Measurements from ENCODE around the gene TBX18.

Gene TBX18

GRCh38 chr6:84687431-84687830, 77.0 kb downstream of the TBX18 start:
- no peaks in the 10 kb centered on the region for H3K79me2 ChIP-seq (ENCODE audit: control insufficient read depth, low read length)
- no peaks in the 10 kb centered on the region for H3K36me3 ChIP-seq (ENCODE audit: control insufficient read depth, low read length)
- no peaks in the 10 kb centered on the region for H3K4me1 ChIP-seq (ENCODE audit: control insufficient read depth, low read length)
- H3K9me2 ChIP-seq (replicated peaks; ENCODE audit: control insufficient read depth, low read length), result no peaks in the 10 kb centered on the region
- no peak overlapping the region for H3K27ac ChIP-seq (ENCODE audit: low read depth, low read length)
- H4K20me1 ChIP-seq (ENCODE audit: control insufficient read depth, insufficient read depth, low read depth, low read length), result no peaks in the 10 kb centered on the region
- no peak overlapping the region for H3K4me2 ChIP-seq (ENCODE audit: low read length)
- no peaks in the 10 kb centered on the region for H3K9me3 ChIP-seq (ENCODE audit: control insufficient read depth, insufficient read depth, low read length)
- no peak for TF ChIP-seq CTCF (IDR thresholded peaks at IDR 0.05; ENCODE audit: low read depth, low read length, poor library complexity, severe bottlenecking)
- TF ChIP-seq EZH2phosphoT487 (IDR thresholded peaks at IDR 0.05; ENCODE audit: borderline replicate concordance, low read length), result no peak
- H3K27me3 ChIP-seq (ENCODE audit: control insufficient read depth, low read length), result no peaks in the 10 kb centered on the region
- no peaks in the 10 kb centered on the region for H3F3A ChIP-seq (ENCODE audit: control insufficient read depth, insufficient read depth)
- H3K4me3 ChIP-seq (ENCODE audit: low read length), result no peak overlapping the region

- H3K9me2 ChIP-seq (replicated peaks; ENCODE audit: control insufficient read depth, low read length), result no peaks in the 10 kb centered on the region
- H4K20me1 ChIP-seq (ENCODE audit: control insufficient read depth, insufficient read depth, low read depth, low read length), result no peaks in the 10 kb centered on the region
- no peak overlapping the region for H3K4me2 ChIP-seq (ENCODE audit: low read length)
- H3K79me2 ChIP-seq (ENCODE audit: control insufficient read depth, low read length), result no peaks in the 10 kb centered on the region
- H3K27me3 ChIP-seq (ENCODE audit: control insufficient read depth, low read length), result no peaks in the 10 kb centered on the region
- no peaks in the 10 kb centered on the region for H3K9me3 ChIP-seq (ENCODE audit: control insufficient read depth, insufficient read depth, low read length)
- no peaks in the 10 kb centered on the region for H3K36me3 ChIP-seq (ENCODE audit: control insufficient read depth, low read length)
- H3F3A ChIP-seq (ENCODE audit: control insufficient read depth, insufficient read depth), result no peaks in the 10 kb centered on the region
- no peaks in the 10 kb centered on the region for H3K4me1 ChIP-seq (ENCODE audit: control insufficient read depth, low read length)
- H3K4me3 ChIP-seq (ENCODE audit: low read length), result no peak overlapping the region
- H3K27ac ChIP-seq (ENCODE audit: low read depth, low read length), result no peak overlapping the region
- no peak for TF ChIP-seq EZH2phosphoT487 (IDR thresholded peaks at IDR 0.05; ENCODE audit: borderline replicate concordance, low read length)
- TF ChIP-seq CTCF (IDR thresholded peaks at IDR 0.05; ENCODE audit: low read depth, low read length, poor library complexity, severe bottlenecking), result peak; percentile 70
These were observed 78.3 kb downstream of the TBX18 start for GRCh38 chr6:84685983-84686584.

GRCh38 chr6:84681693-84682326, 82.6 kb downstream of the TBX18 start:
- no peaks in the 10 kb centered on the region for H3K9me2 ChIP-seq (replicated peaks; ENCODE audit: control insufficient read depth, low read length)
- H3K9me3 ChIP-seq (ENCODE audit: control insufficient read depth, insufficient read depth, low read length), result no peaks in the 10 kb centered on the region
- no peaks in the 10 kb centered on the region for H3K4me1 ChIP-seq (ENCODE audit: control insufficient read depth, low read length)
- no peaks in the 10 kb centered on the region for H3K27me3 ChIP-seq (ENCODE audit: control insufficient read depth, low read length)
- no peaks in the 10 kb centered on the region for H3K79me2 ChIP-seq (ENCODE audit: control insufficient read depth, low read length)
- no peak overlapping the region for H3K4me2 ChIP-seq (ENCODE audit: low read length)
- no peaks in the 10 kb centered on the region for H3K36me3 ChIP-seq (ENCODE audit: control insufficient read depth, low read length)
- TF ChIP-seq EZH2phosphoT487 (IDR thresholded peaks at IDR 0.05; ENCODE audit: borderline replicate concordance, low read length) (no peak), CTCF (IDR thresholded peaks at IDR 0.05; ENCODE audit: low read depth, low read length, poor library complexity, severe bottlenecking) (no peak)
- H3K4me3 ChIP-seq (ENCODE audit: low read length), result no peak overlapping the region
- no peak overlapping the region for H3K27ac ChIP-seq (ENCODE audit: low read depth, low read length)
- H4K20me1 ChIP-seq (ENCODE audit: control insufficient read depth, insufficient read depth, low read depth, low read length), result no peaks in the 10 kb centered on the region
- no peaks in the 10 kb centered on the region for H3F3A ChIP-seq (ENCODE audit: control insufficient read depth, insufficient read depth)
